PC-9 (cell line): ENCODE data around the gene HADHA. TPM values are rescaled to one million over a fixed set of nuclear protein-coding genes. Genes with fewer than 3 reads are reported as not detected.

ENCODE experiments used
- BruUV-seq: library from RNA; stranded (reverse); fragments of 400-500 nt; replicated peaks from 2 replicates; lab custom pipeline; 2021; lab: Mats Ljungman, UMichigan
- CTCF ChIA-PET: fragments of 300-600 bp; sonication (Branson Sonifier 250); formaldehyde crosslinking; loops from one replicate; lab custom pipeline; 2022; ENCODE audit warnings: antibody characterized with exemption; lab: Charles Lee
- POLR2A ChIA-PET: fragments of 300-600 bp; sonication (Branson Sonifier 250); formaldehyde crosslinking; loops from one replicate; lab custom pipeline; 2022; ENCODE audit warnings: antibody characterized with exemption; ENCODE audit not compliant: unreplicated experiment; lab: Charles Lee
- DNase-seq, 2 experiments: peaks; one replicate each; pipeline versions ENCODE4 v3.0.0 to v3.0.0-alpha.2; 2015 to 2022; ENCODE audit warnings: mixed read lengths in 1 of 2
- H2AFZ ChIP-seq: fragments of 200-600 bp; sonication (generic); 2 replicates; pipeline ENCODE4 v1.8.1; 2017; ENCODE audit warnings: antibody characterized with exemption
- H3F3A ChIP-seq: fragments of 200-600 bp; sonication (generic); 2 replicates; pipeline ENCODE4 v1.8.1; 2017; ENCODE audit warnings: antibody characterized with exemption, mild to moderate bottlenecking, low read depth; ENCODE audit not compliant: insufficient read depth
- H3K27ac ChIP-seq: fragments of 200-600 bp; sonication (generic); 2 replicates; pipeline ENCODE4 v1.6.1; 2016; ENCODE audit warnings: mixed run types
- H3K27me3 ChIP-seq: fragments of 200-600 bp; sonication (generic); 2 replicates; pipeline ENCODE4 v1.6.1; 2016; ENCODE audit warnings: low read depth, mixed run types; ENCODE audit not compliant: insufficient read depth
- H3K36me3 ChIP-seq: fragments of 200-600 bp; sonication (generic); 2 replicates; pipeline ENCODE4 v1.6.1; 2016; ENCODE audit warnings: low read depth, mixed run types
- H3K4me1 ChIP-seq: fragments of 200-600 bp; sonication (generic); replicated peaks from 2 replicates; pipeline ENCODE4 v1.6.1; 2016; ENCODE audit warnings: mixed run types; ENCODE audit not compliant: insufficient read depth
- H3K4me2 ChIP-seq: fragments of 200-600 bp; sonication (generic); 2 replicates; pipeline ENCODE4 v1.6.1; 2017; ENCODE audit warnings: mixed run types
- H3K4me3 ChIP-seq: fragments of 200-600 bp; sonication (generic); 2 replicates; pipeline ENCODE4 v1.6.1; 2016; ENCODE audit warnings: mixed run types
- H3K79me2 ChIP-seq: fragments of 200-600 bp; sonication (generic); 2 replicates; pipeline ENCODE4 v1.6.1; 2017; ENCODE audit warnings: low read depth, mixed run types
- H3K9me2 ChIP-seq: fragments of 200-600 bp; sonication (generic); 2 replicates; pipeline ENCODE4 v1.8.1; 2017; ENCODE audit warnings: mild to moderate bottlenecking; ENCODE audit not compliant: insufficient read depth
- H3K9me3 ChIP-seq: fragments of 200-600 bp; sonication (generic); 2 replicates; pipeline ENCODE4 v1.8.1; 2016; ENCODE audit warnings: low read depth; ENCODE audit not compliant: insufficient read depth
- H4K20me1 ChIP-seq: fragments of 200-600 bp; sonication (generic); 2 replicates; pipeline ENCODE4 v1.8.1; 2017; ENCODE audit not compliant: insufficient read depth
- EZH2 ChIP-seq: fragments of 200-600 bp; sonication (generic); IDR thresholded peaks from 2 replicates; pipeline ENCODE4 v1.8.0; 2017; ENCODE audit warnings: antibody characterized with exemption, low read depth
- intact Hi-C: fragments of 100-400 bp; cut with micrococcal nuclease; formaldehyde crosslinking; loops from one replicate; pipeline ENCODE4 v1.10.0; 2022; ENCODE audit not compliant: unreplicated experiment
- total RNA-seq: library from RNA; stranded (reverse); gene quantifications from 2 replicates; pipeline ENCODE4 v1.2.3, GENCODE V29; 2021
- TF ChIP-seq, protein P1 (sequence below): fragments of 200-600 bp; sonication (generic); conservative IDR thresholded peaks from 2 replicates; pipeline ENCODE4 v1.6.1; 2017; ENCODE audit warnings: mixed run types, antibody characterized with exemption, mild to moderate bottlenecking, moderate library complexity

Gene HADHA
- total RNA-seq, 1 experiment from 2014 or later, result 129 TPM

GRCh38 chr2:26185304-26185928 lies 59.0 kb downstream of the HADHA start:
- Histone ChIP-seq H3F3A (no peaks in the 10 kb centered on the region), H3K36me3 (no peaks in the 10 kb centered on the region), H3K27ac (no peak overlapping the region), H3K9me3 (no peaks in the 10 kb centered on the region), H3K27me3 (no peaks in the 10 kb centered on the region), H3K4me3 (no peak overlapping the region), H3K9me2 (no peaks in the 10 kb centered on the region), H2AFZ (no peak overlapping the region), H3K4me1 (no peaks in the 10 kb centered on the region), H4K20me1 (no peaks in the 10 kb centered on the region), H3K4me2 (no peak overlapping the region), H3K79me2 (no peaks in the 10 kb centered on the region)
- CTCF ChIA-PET, result interaction anchor here (0.5 kb wide), 1 partner anchor 441 kb away, joined by 4 read pairs; no protein-coding TSS in a partner anchor
- TF ChIP-seq, protein P1, sequence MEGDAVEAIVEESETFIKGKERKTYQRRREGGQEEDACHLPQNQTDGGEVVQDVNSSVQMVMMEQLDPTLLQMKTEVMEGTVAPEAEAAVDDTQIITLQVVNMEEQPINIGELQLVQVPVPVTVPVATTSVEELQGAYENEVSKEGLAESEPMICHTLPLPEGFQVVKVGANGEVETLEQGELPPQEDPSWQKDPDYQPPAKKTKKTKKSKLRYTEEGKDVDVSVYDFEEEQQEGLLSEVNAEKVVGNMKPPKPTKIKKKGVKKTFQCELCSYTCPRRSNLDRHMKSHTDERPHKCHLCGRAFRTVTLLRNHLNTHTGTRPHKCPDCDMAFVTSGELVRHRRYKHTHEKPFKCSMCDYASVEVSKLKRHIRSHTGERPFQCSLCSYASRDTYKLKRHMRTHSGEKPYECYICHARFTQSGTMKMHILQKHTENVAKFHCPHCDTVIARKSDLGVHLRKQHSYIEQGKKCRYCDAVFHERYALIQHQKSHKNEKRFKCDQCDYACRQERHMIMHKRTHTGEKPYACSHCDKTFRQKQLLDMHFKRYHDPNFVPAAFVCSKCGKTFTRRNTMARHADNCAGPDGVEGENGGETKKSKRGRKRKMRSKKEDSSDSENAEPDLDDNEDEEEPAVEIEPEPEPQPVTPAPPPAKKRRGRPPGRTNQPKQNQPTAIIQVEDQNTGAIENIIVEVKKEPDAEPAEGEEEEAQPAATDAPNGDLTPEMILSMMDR, result no peak
- no peak for TF ChIP-seq EZH2
- intact Hi-C loops, result no loop called here
- POLR2A ChIA-PET, result no interaction called here
- DNase-seq, result no peak
- BruUV-seq, result no TSS peak

DNA sequence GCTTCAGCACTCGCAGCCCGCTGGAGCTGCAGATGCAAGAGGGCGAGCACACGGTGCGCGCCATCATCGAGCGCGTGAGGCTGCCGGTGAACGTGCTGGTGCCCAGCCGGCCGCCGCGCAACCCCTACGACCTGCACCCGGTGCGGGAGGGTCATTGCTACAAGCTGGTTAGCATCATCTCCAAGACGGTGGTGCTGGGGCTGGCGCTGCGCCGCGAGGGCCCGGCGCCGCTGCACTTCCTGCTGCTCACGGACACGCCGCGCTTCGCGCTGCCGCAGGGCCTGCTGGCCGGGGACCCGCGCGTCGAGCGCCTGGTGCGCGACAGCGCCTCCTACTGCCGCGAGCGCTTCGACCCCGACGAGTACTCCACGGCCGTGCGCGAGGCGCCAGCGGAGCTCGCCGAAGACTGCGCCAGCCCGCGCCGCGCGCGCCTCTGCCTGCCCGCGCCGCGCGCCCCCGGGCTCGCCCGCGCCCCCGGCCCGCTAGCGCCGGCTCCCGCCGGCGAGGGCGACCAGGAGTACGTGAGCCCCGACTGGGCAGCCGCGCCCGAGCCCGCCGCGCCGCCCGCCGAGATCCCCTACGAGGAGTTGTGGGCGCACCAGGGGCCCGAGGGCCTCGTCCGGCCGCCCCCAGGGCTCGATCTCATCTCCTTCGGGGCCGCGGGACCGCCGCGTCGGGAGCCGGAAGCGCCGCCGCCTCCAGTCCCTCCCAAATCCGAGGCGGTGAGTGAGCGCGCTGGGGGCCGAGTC lies 59.7 kb downstream of the HADHA start:
- Histone ChIP-seq H3K9me2 (no peaks in the 10 kb centered on the region), H3K27me3 (no peaks in the 10 kb centered on the region), H3K79me2 (no peaks in the 10 kb centered on the region), H3K36me3 (no peaks in the 10 kb centered on the region), H3F3A (no peaks in the 10 kb centered on the region), H2AFZ (no peak overlapping the region), H3K4me3 (no peak overlapping the region), H3K4me2 (no peak overlapping the region), H3K9me3 (no peaks in the 10 kb centered on the region), H3K27ac (no peak overlapping the region), H4K20me1 (no peaks in the 10 kb centered on the region), H3K4me1 (no peaks in the 10 kb centered on the region)
- TF ChIP-seq, protein P1, result no peak
- TF ChIP-seq EZH2, result no peak
- POLR2A ChIA-PET, result interaction anchor here (0.6 kb wide), 1 partner anchor 306 kb away, joined by 4 read pairs; the partner anchor contains the start of gene ASXL2
- CTCF ChIA-PET, result interaction anchor here (0.5 to 0.6 kb wide), 2 partner anchors 125 to 442 kb away, joined by 3 to 4 read pairs; no protein-coding TSS in a partner anchor
- peak in 1 of 2 experiments; percentile 67 for DNase-seq
- intact Hi-C loops, result no loop called here
- BruUV-seq, result no TSS peak

DNA sequence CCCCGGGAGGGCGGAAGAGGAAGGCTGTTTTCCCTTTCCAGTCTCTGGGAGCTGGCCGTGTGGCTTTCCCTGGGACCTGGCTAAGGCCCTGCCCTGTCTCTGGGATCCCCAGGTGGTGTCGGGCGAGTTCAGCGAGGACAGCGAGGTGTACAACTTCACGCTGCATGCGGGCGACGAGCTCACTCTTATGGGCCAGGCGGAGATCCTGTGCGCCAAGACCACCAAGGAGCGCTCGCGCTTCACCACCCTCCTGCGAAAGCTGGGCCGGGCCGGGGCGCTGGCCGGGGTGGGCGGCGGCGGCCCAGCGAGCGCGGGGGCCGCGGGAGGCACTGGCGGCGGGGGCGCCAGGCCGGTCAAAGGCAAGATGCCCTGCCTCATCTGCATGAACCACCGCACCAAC lies 60.3 kb downstream of the HADHA start:
- intact Hi-C loops, result no loop called here

More for the DNA sequence above, 60.3 kb downstream of the HADHA start:
- Histone ChIP-seq H3K9me2 (no peaks in the 10 kb centered on the region), H4K20me1 (no peaks in the 10 kb centered on the region), H3K36me3 (no peaks in the 10 kb centered on the region), H3K27ac (no peak overlapping the region), H3K79me2 (no peaks in the 10 kb centered on the region), H3K4me2 (no peak overlapping the region), H3K27me3 (no peaks in the 10 kb centered on the region), H3F3A (no peaks in the 10 kb centered on the region), H3K4me3 (no peak overlapping the region), H3K9me3 (no peaks in the 10 kb centered on the region), H3K4me1 (no peaks in the 10 kb centered on the region), H2AFZ (no peak overlapping the region)
- CTCF ChIA-PET, result interaction anchor here (0.6 kb wide), 1 partner anchor 126 kb away, joined by 3 read pairs; no protein-coding TSS in a partner anchor
- POLR2A ChIA-PET, result interaction anchor here (0.6 kb wide), 2 partner anchors 94 to 306 kb away, joined by 4 to 5 read pairs; partner anchors contain the start of gene ASXL2
- TF ChIP-seq, protein P1, result no peak
- no peak for TF ChIP-seq EZH2
- BruUV-seq, result no TSS peak
- no peak for DNase-seq
